GM18507 (cell line): ENCODE data around the gene PRDX5.

ENCODE experiments used
- DNase-seq: peaks from one replicate; pipeline ENCODE4 v3.0.0; 2011; ENCODE audit warnings: low read depth; ENCODE audit not compliant: insufficient read length; ENCODE audit errors: extremely low spot score
- FAIRE-seq: peaks from 2 replicates; lab custom pipeline; 2011; peaks lifted over from hg19 to GRCh38; lab: Jason Lieb, UNC

PRDX5 gene

GRCh38 chr11:64357904-64358535, 40.1 kb downstream of the PRDX5 start:
- no peak for DNase-seq
- FAIRE-seq = no peak

- FAIRE-seq (no peak), DNase-seq (no peak)
Measured at GRCh38 chr11:64358536-64358906, 40.6 kb downstream of the PRDX5 start.

GRCh38 chr11:64358907-64359711, 41.2 kb downstream of the PRDX5 start, which contains the start of gene RPS6KA4:
RPS6KA4 (plus strand) TSS chr11:64359162; CDS start chr11:64359236, 74 bp downstream.
- FAIRE-seq = no peak
- DNase-seq = peak; percentile 83

GRCh38 chr11:64359712-64360445, 42.0 kb downstream of the PRDX5 start:
- FAIRE-seq (no peak), DNase-seq (no peak)

- FAIRE-seq (no peak), DNase-seq (no peak)
Measured at GRCh38 chr11:64360448-64360921, 42.6 kb downstream of the PRDX5 start.

GRCh38 chr11:64361659-64362058, 43.7 kb downstream of the PRDX5 start:
- no peak for FAIRE-seq

GRCh38 chr11:64362339-64362738, 44.4 kb downstream of the PRDX5 start:
- no peak for DNase-seq
- FAIRE-seq = no peak

More at GRCh38 chr11:64361659-64362058, 43.7 kb downstream of the PRDX5 start:
- no peak for DNase-seq

GRCh38 chr11:64364435-64364834, 46.5 kb downstream of the PRDX5 start:
- FAIRE-seq (no peak), DNase-seq (no peak)

- FAIRE-seq = no peak
- no peak for DNase-seq
Measured at GRCh38 chr11:64364911-64365310, 47.0 kb downstream of the PRDX5 start.

- DNase-seq = no peak
Measured at GRCh38 chr11:64366751-64367150, 48.8 kb downstream of the PRDX5 start.

GRCh38 chr11:64367931-64368672, 50.2 kb downstream of the PRDX5 start:
- DNase-seq (no peak), FAIRE-seq (no peak)

More at GRCh38 chr11:64366751-64367150, 48.8 kb downstream of the PRDX5 start:
- no peak for FAIRE-seq

- FAIRE-seq (no peak), DNase-seq (no peak)
Measured at GRCh38 chr11:64368673-64369074, 50.8 kb downstream of the PRDX5 start.

- FAIRE-seq (no peak), DNase-seq (no peak)
Measured at GRCh38 chr11:64369440-64370421, 51.8 kb downstream of the PRDX5 start.

GRCh38 chr11:64371201-64371600, 53.3 kb downstream of the PRDX5 start:
- DNase-seq = no peak
- no peak for FAIRE-seq
